Panc1 (cell line): ENCODE measurements around the gene ATP11A. TPM values are rescaled to one million over a fixed set of nuclear protein-coding genes. Genes with fewer than 3 reads are reported as not detected.

Experiments
- ATAC-seq: fragments of 200-7000 bp; cut with Tn5 transposase; 2 replicates; pipeline ENCODE4 v1.9.1; 2020; ENCODE audit warnings: mild to moderate bottlenecking, moderate library complexity
- BruUV-seq: library from RNA; stranded (reverse); fragments of 400-500 nt; replicated peaks from 2 replicates; lab custom pipeline; 2021; lab: Mats Ljungman, UMichigan
- CTCF ChIA-PET: fragments of 300-600 bp; sonication (Branson Sonifier 250); formaldehyde crosslinking; loops from one replicate; lab custom pipeline; 2022; ENCODE audit warnings: antibody characterized with exemption; lab: Charles Lee
- POLR2A ChIA-PET: fragments of 300-600 bp; sonication (Branson Sonifier 250); formaldehyde crosslinking; loops from one replicate; lab custom pipeline; 2022; ENCODE audit warnings: antibody characterized with exemption; lab: Charles Lee
- DNase-seq: peaks from one replicate; pipeline ENCODE4 v3.0.0-alpha.2; 2010; ENCODE audit warnings: low read depth, low spot score
- H3K27ac ChIP-seq: 2 replicates; pipeline ENCODE4 v1.5.1; 2011; ENCODE audit warnings: mild to moderate bottlenecking, low read length, inconsistent platforms
- H3K27me3 ChIP-seq: fragments of 200-500 bp; sonication (Bioruptor generic); 2 replicates; pipeline ENCODE4 v1.6.0; 2014; ENCODE audit warnings: low read length, inconsistent platforms; ENCODE audit not compliant: control insufficient read depth, insufficient read depth
- H3K36me3 ChIP-seq: fragments of 200-500 bp; sonication (Bioruptor generic); 2 replicates; pipeline ENCODE4 v1.5.1; 2014; ENCODE audit warnings: inconsistent platforms, mild to moderate bottlenecking, low read length, moderate library complexity; ENCODE audit not compliant: control insufficient read depth, insufficient read depth
- H3K4me1 ChIP-seq: 2 replicates; pipeline ENCODE4 v1.5.1; 2011; ENCODE audit warnings: inconsistent platforms, mild to moderate bottlenecking, low read length, moderate library complexity; ENCODE audit not compliant: control insufficient read depth, insufficient read depth
- H3K4me3 ChIP-seq, 2 experiments: 2 replicates each; pipeline ENCODE4 v1.5.1; 2011 to 2012; ENCODE audit warnings: low read depth in 2 of 2, low read length in 2 of 2, mild to moderate bottlenecking in 2 of 2, inconsistent platforms in 1 of 2, moderate library complexity in 1 of 2
- H3K9me3 ChIP-seq: fragments of 200-500 bp; sonication (Bioruptor generic); 2 replicates; pipeline ENCODE4 v1.5.1; 2014; ENCODE audit warnings: low read depth, mild to moderate bottlenecking, inconsistent platforms, low read length, moderate library complexity; ENCODE audit not compliant: control insufficient read depth, insufficient read depth
- POLR2AphosphoS5 ChIP-seq: IDR thresholded peaks from 2 replicates; pipeline ENCODE4 v1.6.1; 2012; ENCODE audit warnings: mild to moderate bottlenecking, low read depth, low read length, moderate library complexity
- SIN3A ChIP-seq: IDR thresholded peaks from 2 replicates; pipeline ENCODE4 v1.6.1; 2012; ENCODE audit warnings: low read depth, mild to moderate bottlenecking, low read length, moderate library complexity, borderline replicate concordance; ENCODE audit not compliant: insufficient read depth
- TCF7L2 ChIP-seq: IDR thresholded peaks from 2 replicates; pipeline ENCODE4 v1.6.1; 2011; ENCODE audit warnings: mild to moderate bottlenecking, low read depth, low read length, inconsistent platforms
- in situ Hi-C: cut with HindIII; loops from 2 replicates; pipeline ENCODE4 v1.10.0; 2016; ENCODE audit warnings: low sequenced_read_pairs, low pct_unique_long_range_greater_than_20kb
- intact Hi-C: fragments of 100-400 bp; cut with micrococcal nuclease; formaldehyde crosslinking; loops from one replicate; pipeline ENCODE4 v1.10.0; 2022; ENCODE audit not compliant: unreplicated experiment
- total RNA-seq: library from RNA; stranded (reverse); gene quantifications from one replicate; pipeline ENCODE4 v1.2.1, GENCODE V29; 2021; ENCODE audit not compliant: unreplicated experiment
- TF ChIP-seq, protein P1 (sequence below): fragments of 450-650 bp; IDR thresholded peaks from 2 replicates; pipeline ENCODE4 v1.5.1; 2017; ENCODE audit warnings: mild to moderate bottlenecking
- TF ChIP-seq, protein P2 (sequence below), 2 experiments: IDR thresholded peaks; 2 replicates each; pipeline ENCODE4 v1.6.1; 2011 to 2012; ENCODE audit warnings: low read depth in 2 of 2, control low read depth in 1 of 2, low read length in 1 of 2, mild to moderate bottlenecking in 1 of 2, moderate library complexity in 1 of 2; ENCODE audit not compliant: insufficient read depth in 1 of 2

ATP11A gene
- total RNA-seq, 1 experiment from 2014 or later, result 85.8 TPM

DNA sequence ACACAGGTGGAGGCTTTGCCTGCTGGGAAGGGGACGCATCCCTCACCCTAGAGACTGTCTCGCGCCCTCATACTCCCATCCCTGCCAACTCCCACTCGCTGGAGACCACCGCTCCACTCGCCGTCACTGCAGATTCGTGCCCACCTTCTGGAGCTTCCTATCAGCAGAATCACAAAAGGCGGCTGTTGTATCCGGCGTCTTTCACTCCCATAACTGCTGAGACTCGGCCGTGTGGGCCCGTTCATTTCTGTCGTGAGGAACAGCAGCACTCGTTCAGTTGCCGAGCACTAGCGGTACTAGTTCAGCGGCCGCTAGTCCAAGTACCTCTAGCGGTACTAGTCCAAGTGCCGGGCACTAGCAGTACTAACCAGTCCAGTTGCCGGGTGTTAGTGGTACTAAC lies 154.6 kb downstream of the ATP11A start:
- intact Hi-C loops (no loop called here), in situ Hi-C loops (no loop called here)
- ATAC-seq, result no peak
- H3K4me1 ChIP-seq, result no peaks in the 10 kb centered on the region
- no peaks in the 10 kb centered on the region for H3K36me3 ChIP-seq
- TF ChIP-seq, protein P1, sequence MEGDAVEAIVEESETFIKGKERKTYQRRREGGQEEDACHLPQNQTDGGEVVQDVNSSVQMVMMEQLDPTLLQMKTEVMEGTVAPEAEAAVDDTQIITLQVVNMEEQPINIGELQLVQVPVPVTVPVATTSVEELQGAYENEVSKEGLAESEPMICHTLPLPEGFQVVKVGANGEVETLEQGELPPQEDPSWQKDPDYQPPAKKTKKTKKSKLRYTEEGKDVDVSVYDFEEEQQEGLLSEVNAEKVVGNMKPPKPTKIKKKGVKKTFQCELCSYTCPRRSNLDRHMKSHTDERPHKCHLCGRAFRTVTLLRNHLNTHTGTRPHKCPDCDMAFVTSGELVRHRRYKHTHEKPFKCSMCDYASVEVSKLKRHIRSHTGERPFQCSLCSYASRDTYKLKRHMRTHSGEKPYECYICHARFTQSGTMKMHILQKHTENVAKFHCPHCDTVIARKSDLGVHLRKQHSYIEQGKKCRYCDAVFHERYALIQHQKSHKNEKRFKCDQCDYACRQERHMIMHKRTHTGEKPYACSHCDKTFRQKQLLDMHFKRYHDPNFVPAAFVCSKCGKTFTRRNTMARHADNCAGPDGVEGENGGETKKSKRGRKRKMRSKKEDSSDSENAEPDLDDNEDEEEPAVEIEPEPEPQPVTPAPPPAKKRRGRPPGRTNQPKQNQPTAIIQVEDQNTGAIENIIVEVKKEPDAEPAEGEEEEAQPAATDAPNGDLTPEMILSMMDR, result no peak
- TF ChIP-seq, protein P2, sequence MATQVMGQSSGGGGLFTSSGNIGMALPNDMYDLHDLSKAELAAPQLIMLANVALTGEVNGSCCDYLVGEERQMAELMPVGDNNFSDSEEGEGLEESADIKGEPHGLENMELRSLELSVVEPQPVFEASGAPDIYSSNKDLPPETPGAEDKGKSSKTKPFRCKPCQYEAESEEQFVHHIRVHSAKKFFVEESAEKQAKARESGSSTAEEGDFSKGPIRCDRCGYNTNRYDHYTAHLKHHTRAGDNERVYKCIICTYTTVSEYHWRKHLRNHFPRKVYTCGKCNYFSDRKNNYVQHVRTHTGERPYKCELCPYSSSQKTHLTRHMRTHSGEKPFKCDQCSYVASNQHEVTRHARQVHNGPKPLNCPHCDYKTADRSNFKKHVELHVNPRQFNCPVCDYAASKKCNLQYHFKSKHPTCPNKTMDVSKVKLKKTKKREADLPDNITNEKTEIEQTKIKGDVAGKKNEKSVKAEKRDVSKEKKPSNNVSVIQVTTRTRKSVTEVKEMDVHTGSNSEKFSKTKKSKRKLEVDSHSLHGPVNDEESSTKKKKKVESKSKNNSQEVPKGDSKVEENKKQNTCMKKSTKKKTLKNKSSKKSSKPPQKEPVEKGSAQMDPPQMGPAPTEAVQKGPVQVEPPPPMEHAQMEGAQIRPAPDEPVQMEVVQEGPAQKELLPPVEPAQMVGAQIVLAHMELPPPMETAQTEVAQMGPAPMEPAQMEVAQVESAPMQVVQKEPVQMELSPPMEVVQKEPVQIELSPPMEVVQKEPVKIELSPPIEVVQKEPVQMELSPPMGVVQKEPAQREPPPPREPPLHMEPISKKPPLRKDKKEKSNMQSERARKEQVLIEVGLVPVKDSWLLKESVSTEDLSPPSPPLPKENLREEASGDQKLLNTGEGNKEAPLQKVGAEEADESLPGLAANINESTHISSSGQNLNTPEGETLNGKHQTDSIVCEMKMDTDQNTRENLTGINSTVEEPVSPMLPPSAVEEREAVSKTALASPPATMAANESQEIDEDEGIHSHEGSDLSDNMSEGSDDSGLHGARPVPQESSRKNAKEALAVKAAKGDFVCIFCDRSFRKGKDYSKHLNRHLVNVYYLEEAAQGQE (IDR thresholded peaks at IDR 0.05; ENCODE audit: insufficient read depth in 1 of 2, low read depth in 2 of 2, low read length in 1 of 2), result no peak
- TF ChIP-seq POLR2AphosphoS5, result no peak
- TF ChIP-seq TCF7L2, result no peak
- TF ChIP-seq SIN3A, result no peak
- H3K4me3 ChIP-seq, result no peak overlapping the region
- ChIA-PET POLR2A (no interaction called here), CTCF (no interaction called here)
- H3K27me3 ChIP-seq, result no peaks in the 10 kb centered on the region
- no peak overlapping the region for H3K27ac ChIP-seq
- no peak for DNase-seq
- BruUV-seq, result no TSS peak
- no peaks in the 10 kb centered on the region for H3K9me3 ChIP-seq

DNA sequence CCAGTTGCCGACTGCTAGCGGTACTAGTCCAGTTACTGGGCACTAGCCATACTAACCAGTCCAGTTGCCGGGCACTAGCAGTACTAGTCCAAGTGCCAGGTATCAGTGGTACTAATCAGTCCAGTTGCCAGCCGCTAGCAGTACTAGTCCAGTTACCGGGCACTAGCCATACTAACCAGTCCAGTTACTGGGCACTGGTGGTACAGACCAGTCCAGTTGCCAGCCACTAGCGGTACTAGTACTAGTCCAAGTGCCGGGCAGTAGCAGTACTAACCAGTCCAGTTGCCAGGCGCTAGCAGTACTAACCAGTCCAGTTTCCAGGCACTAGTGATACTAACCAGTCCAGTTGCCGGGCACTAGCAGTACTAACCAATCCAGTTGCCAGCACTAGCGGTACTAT lies 155.0 kb downstream of the ATP11A start:
- Histone ChIP-seq H3K4me1 (no peaks in the 10 kb centered on the region), H3K9me3 (no peaks in the 10 kb centered on the region), H3K4me3 (no peak overlapping the region), H3K27me3 (no peaks in the 10 kb centered on the region), H3K27ac (no peak overlapping the region), H3K36me3 (no peaks in the 10 kb centered on the region)
- BruUV-seq, result no TSS peak
- DNase-seq, result no peak
- CTCF ChIA-PET, result no interaction called here
- intact Hi-C loops, result no loop called here
- in situ Hi-C loops, result no loop called here
- POLR2A ChIA-PET, result no interaction called here
- no peak for ATAC-seq
- TF ChIP-seq, protein P1, result no peak
- TF ChIP-seq SIN3A (no peak), TCF7L2 (no peak), POLR2AphosphoS5 (no peak)
- TF ChIP-seq, protein P2 (IDR thresholded peaks at IDR 0.05; ENCODE audit: insufficient read depth in 1 of 2, low read depth in 2 of 2, low read length in 1 of 2), result no peak
